GM21447 (cell line): ENCODE data around the gene ARL15.

Experiments
- ATAC-seq: cut with Tn5 transposase; IDR thresholded peaks from one replicate; pipeline ENCODE4 v1.9.1; 2021; ENCODE audit not compliant: unreplicated experiment

Gene ARL15

DNA sequence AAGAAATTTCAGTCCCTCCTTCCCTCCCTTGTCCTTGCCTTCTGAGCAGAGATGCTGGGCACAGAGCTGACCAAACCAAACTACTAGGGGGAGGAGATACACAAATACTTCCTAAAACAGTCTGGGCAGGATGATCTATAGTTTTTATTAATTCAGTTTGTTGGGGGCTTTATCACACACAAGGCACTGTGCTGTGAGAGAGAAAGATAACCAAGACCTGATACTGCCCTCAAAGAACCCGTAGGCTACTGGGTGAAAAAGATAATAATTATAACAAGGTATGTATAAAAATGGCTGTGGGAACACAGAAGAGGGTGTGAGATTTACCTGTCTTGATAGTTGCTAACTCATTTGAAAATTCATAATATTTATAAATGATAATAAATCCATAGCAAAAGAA is 395.3 kb downstream of the ARL15 start:
- ATAC-seq = no peak

DNA sequence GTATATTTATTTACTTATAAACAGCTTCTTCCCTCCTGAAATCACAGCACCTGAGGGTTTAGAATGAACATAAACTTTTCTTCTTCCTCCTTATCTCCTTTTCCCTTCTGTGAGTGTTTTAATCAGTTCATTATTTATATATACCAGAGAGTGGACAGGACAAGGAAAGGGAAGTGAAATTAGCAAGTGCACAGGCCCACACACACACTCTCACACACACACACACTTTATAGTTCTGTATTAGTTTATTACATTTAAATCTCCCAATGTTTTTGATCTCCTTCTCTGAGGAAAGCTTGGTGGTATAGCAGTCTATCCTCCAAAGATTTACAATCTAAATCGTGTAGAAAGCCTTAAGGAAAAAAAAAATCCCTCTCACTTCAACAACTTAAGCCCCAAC is 396.4 kb downstream of the ARL15 start:
- ATAC-seq = no peak

DNA sequence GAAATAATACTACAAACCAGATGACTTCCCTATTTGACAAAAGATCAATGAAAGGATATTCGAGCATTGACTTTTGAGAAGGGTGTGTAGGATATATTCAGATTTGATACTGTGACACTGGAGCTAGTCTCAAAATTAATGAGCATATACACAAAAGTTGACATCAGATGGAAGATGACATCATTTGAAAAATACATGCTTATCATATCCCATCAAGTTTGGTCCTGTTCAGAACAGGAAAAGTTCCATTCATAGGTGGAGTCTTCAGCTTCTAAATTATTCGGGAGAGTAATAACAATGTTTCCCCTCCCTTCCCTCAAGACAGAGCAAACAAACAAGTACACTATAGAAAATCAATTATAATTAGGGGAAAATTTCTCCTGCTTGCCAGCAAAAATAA is 401.6 kb downstream of the ARL15 start:
- no peak for ATAC-seq

DNA sequence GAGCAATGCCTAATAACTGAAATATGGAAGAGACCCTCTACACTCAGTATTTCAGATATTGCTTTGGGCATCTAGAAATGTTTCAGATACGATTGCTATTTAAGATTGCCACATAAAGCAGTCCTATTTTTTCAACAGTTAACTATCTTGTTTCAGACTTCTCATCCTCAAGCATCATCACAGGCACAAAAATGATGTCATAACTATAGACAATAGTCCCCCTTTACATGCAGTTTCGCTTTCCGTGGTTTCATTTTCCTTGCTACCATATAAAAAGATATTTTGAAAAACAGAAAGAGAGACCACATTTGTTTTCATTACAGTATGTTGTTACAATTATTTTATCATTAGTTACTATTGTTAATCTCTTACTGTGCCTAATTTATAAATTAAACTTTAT is 402.5 kb downstream of the ARL15 start:
- ATAC-seq = no peak

DNA sequence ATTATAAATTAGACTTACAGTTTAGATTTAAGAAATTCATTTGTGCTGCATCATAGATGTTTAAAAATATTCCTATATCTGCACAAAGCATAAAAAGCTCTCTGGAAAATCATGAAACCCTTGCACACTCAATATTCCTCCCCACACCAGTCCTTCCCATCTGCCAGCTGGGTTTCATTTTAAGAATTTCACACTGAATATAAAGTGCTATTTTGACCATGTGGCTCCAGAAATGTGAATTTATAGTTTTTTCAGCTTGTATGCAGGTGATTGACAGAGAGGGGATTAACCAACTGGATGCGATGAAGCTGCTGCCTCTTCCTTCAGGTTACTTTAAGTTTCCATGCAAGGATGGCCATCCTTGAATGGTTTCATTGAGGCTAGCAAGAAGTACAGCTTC is 403.6 kb downstream of the ARL15 start:
- no peak for ATAC-seq

DNA sequence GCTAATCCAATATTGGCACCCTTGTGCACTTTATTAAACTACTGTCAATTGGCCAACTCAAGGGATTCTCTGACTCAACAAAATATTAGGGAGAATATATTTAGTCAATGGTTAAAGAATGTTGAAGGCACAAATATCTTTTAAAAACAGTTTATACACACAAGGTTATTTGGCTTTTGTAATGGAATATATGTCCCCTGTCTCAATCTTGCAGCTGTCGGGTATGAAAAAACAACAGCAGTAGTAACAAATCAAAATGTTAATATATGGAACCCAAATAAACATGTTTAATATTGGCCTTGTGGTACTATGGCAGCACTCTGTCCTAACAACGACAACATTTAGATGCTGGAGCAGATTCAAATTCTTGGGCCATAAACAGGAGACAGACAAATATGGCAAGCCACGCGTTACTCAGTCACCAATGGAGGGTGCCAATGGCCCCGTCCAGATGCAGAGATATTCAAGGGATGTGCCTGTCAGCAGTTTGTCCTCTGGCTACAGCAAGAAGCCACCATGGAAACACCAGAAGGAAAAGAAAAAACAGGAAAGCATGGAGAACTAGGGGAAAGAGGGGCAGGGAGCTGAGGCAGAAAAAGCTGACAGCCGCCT is 408.0 kb downstream of the ARL15 start:
- ATAC-seq = no peak

DNA sequence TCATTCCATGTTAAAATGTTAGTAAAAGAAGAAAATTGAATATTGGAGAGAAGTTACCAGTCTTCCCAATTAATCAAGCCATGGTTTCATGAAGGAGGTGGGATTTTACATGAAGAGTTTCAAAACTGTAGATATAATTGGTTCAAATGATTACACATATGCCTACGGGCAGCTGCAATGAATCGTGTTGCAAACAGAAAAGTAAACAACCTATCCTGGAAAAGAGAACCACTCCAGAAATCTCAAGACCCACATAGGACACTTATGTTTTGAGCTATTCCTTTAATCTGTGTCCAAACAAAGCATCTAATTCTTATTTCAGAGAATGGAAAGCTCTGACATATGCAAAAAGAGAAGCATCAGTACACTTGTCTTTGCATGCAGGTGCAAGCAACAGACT is 409.7 kb downstream of the ARL15 start:
- no peak for ATAC-seq

DNA sequence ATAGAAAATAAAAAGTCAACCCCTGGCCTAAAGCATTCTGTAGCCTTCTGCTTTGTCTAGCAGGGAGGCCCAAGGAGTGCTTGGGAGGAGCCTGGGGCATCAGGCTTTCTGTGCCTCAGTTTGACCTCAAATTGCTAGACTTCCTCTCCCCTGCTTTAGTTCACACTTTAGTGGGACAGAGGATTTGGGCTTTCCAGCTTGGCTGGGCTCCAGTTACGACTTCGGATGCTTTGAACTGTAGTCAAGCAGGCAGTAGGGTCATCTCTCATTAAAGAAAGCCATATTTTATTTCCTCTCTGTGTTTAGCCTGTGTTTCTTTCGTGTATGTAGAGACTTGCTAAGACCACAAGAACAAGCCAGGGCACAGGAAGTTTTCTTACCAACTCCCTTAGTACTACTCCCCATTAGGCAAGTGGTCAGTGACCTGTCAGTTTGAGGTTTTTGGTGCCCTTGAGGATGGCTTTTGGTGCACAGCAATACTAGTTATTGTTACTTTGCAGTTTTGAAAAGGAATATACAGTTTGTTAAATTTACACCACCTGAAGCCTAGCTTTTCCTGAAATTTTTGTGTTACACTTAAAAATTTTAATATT is 415.2 kb downstream of the ARL15 start:
- no peak for ATAC-seq

DNA sequence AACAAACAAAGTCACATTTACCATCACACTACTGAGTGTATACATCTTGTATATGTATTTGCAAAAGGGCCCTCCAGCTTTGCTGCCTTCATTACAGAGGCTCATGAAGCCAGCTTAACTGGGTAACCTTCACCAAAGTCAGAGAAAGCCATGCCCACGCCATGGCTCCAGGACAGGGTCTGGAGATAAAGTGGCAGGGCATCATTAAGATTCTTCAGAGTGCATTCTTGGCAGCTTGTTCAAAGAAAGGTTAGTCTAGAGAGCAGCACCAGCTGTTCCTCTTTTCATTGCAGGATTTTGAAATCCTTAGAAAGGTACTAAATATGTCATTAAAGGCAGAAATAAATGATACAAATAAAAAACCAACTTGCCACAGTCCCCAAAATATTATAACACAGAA is 416.7 kb downstream of the ARL15 start:
- no peak for ATAC-seq

DNA sequence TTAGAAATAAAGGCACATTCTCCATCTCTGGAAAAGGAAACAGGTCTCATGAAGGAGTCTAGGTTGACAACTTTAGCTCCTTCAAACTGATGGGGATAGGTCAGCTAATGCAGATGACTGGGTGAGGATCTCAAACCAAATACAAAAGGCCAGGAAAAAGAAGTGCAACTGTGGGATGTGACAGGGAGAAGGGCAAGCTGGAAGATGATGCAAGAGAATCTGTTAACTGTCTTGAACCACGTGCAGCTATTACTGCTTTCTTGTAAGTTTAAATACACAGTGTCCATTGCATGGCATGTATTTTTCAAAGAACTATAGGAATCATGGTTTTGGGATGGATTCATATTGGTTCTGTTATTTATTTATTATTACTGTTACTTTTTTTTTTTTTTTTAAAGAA is 418.1 kb downstream of the ARL15 start:
- no peak for ATAC-seq

DNA sequence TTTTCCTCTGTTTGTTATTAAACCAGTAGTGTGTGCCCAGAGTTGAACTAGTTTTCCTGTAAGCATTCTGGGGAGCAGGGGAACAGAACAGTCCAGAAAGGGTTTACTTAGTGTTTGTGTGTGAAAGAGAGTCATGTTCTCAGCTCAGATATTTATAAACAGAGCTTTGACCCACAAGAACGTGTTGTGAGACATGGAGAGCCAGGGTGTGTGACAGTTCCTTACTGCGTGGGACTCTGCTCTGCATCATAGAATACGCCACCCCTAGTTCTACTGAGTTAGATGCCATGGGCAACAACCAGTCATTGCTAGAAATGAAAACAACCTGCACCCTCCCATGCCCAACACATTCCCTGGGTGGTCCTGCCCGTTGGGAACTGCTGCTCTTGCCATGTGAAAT is 419.2 kb downstream of the ARL15 start:
- no peak for ATAC-seq

DNA sequence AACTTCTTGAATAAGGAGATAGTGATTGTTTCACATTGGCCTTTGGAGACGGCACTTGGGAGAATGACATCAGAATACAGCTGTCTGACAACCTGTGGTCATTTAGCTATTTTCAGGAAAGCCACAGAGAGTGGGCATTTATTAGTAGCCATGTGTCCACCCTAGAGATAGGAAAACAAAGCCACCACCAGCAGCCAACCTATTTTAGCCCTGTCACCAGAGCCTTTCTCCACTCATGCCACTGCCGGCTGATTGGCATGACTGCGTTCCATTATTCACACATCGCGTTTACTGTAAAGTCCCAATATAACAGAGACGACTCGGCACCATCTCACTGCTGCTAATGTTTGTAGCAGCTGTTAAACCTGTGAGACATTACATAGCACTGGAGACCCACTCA is 419.9 kb downstream of the ARL15 start:
- no peak for ATAC-seq

DNA sequence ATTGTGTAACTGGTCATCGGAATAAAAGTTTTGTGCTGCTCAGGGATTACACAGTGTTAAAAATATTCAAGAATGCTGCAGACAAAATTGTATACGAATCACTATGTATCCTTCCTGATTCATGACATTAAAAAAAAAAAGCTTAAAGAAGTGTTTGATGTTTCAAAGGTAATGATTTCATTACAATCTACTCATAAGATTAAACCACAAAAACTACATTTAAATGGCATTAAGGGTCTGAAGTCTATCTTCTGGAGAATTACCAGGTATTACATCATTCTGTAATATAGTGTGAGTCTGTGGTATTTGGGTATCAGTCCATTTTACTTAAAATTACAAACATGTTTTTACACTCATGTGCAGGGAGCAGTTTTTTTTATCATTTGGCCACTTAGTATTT is 425.5 kb downstream of the ARL15 start:
- no peak for ATAC-seq

DNA sequence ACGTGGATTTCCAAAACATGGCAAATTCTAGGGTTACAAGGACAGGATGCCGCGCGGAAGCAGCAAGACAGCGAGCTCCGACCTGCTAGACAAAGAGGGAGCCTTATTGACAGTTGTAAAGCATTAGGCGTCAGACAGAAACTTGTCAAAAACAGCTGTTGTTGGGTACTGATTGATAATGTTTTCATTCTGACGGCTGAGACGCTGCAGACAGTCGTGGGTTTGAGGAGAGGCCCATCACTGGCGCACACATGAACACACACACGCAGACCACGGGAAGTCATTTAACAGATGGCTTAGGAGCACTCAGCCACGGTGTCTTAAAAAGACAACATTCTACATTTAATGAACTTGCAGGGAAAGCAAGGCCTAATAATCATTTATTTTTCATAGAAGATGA is 426.0 kb downstream of the ARL15 start:
- ATAC-seq = no peak

DNA sequence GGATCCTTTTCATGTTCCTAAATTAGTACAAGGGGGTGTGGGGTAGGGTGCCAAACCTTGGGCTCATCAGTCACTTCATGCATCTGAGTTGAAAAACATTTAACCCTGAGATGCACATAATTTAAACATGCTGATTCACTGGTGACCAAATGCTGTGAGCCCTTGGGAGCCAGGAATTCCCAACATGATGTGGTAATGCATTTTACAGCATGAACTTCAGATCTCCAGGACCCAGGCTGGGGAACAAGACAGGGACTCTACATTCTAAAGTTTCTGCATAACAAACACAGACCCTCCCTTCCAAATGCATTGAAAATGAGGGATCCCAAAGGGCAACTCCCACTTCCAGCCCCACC is 427.7 kb downstream of the ARL15 start:
- no peak for ATAC-seq

DNA sequence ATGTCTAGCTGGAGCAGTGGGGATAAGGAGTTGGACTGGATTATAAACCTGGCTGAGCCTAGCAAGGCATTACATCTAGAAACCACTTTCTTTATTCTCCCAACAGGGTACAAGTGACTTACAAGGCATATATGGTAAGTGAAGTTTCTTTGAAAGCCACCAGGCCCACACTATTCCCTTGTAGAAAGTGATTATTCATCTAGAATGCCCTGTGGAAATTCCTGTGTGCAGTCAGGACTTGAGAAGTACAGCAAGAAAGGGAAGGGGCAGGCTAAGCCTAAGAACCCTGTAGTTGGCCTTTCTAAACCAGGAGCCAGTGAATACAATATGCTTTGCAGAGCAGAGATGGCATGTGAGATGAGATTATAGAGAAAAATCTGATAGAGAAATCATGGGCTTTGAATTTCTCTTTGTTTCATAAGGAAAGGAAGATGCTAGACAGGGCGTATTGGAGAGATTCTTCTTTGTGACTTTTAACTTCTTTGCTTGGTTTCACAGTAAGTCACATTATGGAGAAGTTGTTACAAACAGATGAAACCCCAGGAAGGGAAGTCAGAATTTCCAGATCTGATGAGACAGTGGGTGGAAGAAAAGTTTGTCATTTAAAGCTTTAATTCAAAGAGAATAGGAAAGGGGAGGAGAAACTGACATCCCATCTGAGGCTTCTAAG is 428.2 kb downstream of the ARL15 start:
- ATAC-seq = no peak

DNA sequence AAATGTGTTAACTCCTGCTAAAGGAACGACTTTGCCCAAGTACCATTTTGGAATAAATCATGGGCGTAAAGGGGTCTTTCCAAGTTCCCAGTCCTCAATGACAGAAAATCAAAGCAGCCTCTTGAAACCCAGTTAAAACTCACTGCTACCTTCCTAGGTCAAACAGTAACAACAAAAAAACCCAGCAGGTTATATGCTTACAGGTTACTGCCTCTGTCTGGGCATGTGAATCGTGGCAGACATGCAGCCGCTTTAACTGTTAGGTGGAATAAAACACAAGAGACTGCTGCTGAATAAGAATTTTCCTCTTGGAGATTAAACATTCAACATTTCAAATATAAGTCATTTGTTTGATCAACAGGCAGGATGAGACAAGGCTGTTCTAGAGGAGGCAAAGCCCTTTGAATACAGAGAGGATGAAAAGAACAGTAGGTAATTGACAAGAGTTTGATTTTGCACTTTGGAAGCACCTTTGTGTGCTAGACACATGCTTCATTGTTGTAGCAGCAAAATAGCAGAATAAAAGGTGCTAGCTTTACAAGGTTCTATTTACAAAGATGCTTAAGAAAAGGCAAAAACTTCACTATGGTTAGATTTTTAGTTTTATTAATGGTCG is 430.6 kb downstream of the ARL15 start:
- ATAC-seq = no peak

DNA sequence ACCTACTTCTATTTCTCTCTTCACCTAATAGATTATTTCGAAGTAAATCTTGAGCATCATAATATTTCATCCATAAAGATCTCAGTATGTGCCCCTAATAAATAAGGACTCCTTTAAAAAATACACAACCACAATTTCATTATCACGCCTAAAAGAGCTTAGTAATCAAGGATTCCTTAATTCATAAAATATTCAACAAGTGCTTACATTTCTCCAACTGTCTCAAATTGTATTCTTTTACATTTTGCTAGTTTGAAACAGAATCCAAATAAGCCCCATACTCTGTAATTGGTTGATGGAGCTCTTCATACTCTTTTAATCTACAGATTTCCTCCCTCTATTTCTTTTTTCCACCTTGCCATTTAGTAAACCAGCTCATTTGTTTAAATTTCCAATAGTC is 432.4 kb downstream of the ARL15 start:
- ATAC-seq = no peak

DNA sequence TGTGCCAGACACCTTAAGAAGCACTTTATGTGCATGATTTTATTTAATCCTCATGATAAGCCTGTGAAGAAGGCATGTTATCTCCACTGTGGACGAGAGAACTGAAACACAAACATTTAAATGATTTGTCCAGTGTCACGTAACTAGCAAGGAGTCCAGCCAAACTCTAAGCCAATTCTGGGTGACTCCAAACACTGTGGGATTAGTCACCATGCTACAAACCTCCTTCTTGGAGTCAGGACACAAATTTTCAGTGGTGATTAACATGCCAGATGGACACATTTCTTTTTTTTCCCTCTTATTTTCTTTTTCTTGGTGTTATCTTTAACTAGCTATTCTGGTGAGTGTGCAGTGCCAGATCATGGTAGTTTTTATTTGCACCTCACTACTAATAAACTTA is 433.1 kb downstream of the ARL15 start:
- no peak for ATAC-seq

DNA sequence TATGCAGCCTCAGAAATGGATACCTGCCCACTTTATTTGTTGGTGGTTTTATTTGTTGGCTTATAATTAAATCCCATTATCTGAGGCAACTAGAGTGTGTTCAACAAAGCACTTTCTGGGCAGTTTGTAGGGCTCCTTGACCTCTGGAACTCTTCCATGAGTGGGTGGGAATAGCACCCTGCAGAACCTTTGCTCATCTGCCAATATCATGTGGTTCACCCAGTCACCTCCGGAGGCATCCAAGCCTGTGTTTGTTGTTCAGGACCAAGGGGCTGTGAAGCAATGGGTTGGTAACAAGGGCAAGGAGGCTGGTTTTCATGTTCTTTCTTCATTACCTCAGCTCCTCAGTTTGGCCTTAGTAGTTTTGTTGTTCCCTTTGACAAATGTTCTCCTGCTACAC is 436.0 kb downstream of the ARL15 start:
- no peak for ATAC-seq

DNA sequence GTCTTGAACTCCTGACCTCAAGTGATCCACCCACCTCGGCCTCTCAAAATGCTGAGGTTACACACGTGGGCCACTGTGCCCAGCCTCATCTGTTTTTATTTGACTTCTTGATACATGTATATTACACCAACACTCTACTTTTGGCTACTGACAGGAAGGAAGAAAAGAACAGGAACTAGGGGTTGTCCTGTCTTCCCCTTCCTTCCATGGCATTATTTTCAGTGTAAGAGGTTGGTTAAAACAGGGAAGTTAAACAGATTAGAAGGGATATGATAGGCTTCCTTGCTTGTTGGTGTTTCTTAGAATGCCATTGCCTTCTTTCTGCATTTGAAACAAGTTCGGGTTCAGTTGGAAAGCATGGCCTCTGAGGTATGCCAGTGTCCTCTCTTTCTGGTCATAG is 437.1 kb downstream of the ARL15 start:
- no peak for ATAC-seq

DNA sequence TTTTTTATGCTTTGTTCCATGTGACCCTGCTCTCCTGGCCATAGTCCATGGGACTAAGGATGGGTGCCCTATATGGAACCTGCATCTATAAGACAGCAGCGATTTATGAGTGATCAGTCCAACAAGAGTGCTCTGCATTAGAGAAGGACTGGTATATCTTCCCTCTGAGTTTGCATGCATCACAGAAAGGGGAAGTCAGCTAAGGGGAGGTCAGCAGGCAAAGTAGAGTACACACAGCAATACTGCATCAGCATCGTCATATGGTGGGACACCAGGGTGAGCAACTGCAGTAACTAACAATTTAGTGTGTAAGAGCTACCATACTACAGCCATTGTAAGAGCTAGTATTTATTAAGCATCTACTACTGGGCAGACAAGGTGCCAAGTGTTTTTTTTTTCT is 438.6 kb downstream of the ARL15 start:
- ATAC-seq = no peak

DNA sequence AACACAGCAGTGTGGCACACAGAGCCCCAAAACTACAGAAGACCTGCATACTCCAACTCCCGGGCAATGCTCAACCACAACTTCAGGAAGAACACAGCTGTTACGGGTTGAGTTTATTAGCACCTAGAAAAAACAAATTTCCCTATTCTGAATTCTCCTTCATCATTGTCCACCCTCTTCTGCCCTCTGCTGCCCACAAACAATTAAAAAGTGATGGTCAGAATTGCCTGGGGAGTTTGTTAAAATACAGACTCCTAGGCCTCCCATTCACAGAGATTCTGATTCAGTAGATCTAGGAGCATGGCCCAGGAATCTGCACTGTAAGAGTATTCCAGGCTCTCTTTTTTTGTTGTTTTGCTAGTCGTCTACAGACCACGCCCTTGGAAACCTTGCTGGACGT is 439.3 kb downstream of the ARL15 start:
- ATAC-seq = no peak
